Nephron progenitor cell (in vitro differentiated cells): Measurements from ENCODE around the gene MEMO1.
"Not testable (repeated sequence)": the region's sequence is repeated elsewhere in the genome, so short reads cannot be mapped to it uniquely, and the experiment has no call there.

Source experiments
- DNase-seq: peaks from one replicate; pipeline ENCODE4 v3.0.0; 2021
- H3K27ac Mint-ChIP-seq: 2 replicates; pipeline ENCODE4 v1.8.0; 2021; ENCODE audit warnings: mild to moderate bottlenecking, moderate library complexity, mixed read lengths
- H3K27me3 Mint-ChIP-seq: 2 replicates; pipeline ENCODE4 v1.8.0; 2021; ENCODE audit warnings: mild to moderate bottlenecking, low read depth, mixed read lengths; ENCODE audit not compliant: poor library complexity
- H3K36me3 Mint-ChIP-seq: 2 replicates; pipeline ENCODE4 v1.8.0; 2021; ENCODE audit warnings: low read depth, mixed read lengths
- H3K4me1 Mint-ChIP-seq: 2 replicates; pipeline ENCODE4 v1.8.0; 2021; ENCODE audit warnings: mixed read lengths
- H3K4me3 Mint-ChIP-seq: 2 replicates; pipeline ENCODE4 v1.8.0; 2021; ENCODE audit warnings: mild to moderate bottlenecking, moderate library complexity, mixed read lengths
- H3K9me3 Mint-ChIP-seq: 2 replicates; pipeline ENCODE4 v1.8.0; 2021; ENCODE audit warnings: mild to moderate bottlenecking, moderate library complexity, mixed read lengths
- CTCF ChIP-seq: fragments of 200-600 bp; sonication (generic); IDR thresholded peaks from 2 replicates; pipeline ENCODE4 v1.5.0; 2021; ENCODE audit warnings: antibody characterized with exemption

MEMO1 gene

GRCh38 chr2:31903109-31903780 is 107.6 kb downstream of the MEMO1 start:
- no peak for DNase-seq
- H3K4me1 Mint-ChIP-seq = no peaks in the 10 kb centered on the region
- no peaks in the 10 kb centered on the region for H3K27me3 Mint-ChIP-seq
- H3K27ac Mint-ChIP-seq = no peak overlapping the region
- no peak overlapping the region for H3K4me3 Mint-ChIP-seq
- TF ChIP-seq CTCF = no peak
- H3K36me3 Mint-ChIP-seq = peaks cover 85% of the 10 kb centered on the region
- H3K9me3 Mint-ChIP-seq = peaks cover 27% of the 10 kb centered on the region

GRCh38 chr2:31901900-31902299 is 108.9 kb downstream of the MEMO1 start:
- Mint-ChIP-seq H3K4me3 (no peak overlapping the region), H3K27ac (no peak overlapping the region), H3K27me3 (no peaks in the 10 kb centered on the region), H3K36me3 (peaks cover 89% of the 10 kb centered on the region), H3K4me1 (no peaks in the 10 kb centered on the region), H3K9me3 (peaks cover 40% of the 10 kb centered on the region)
- no peak for TF ChIP-seq CTCF
- no peak for DNase-seq

GRCh38 chr2:31900156-31900555 is 110.7 kb downstream of the MEMO1 start:
- DNase-seq, H3K27ac Mint-ChIP-seq, H3K27me3 Mint-ChIP-seq, H3K4me1 Mint-ChIP-seq, H3K4me3 Mint-ChIP-seq: not testable (repeated sequence)
- Mint-ChIP-seq H3K9me3 (peaks cover 57% of the 10 kb centered on the region), H3K36me3 (peaks cover 93% of the 10 kb centered on the region)

- not testable (repeated sequence) for H3K27ac Mint-ChIP-seq, H3K4me3 Mint-ChIP-seq, H3K27me3 Mint-ChIP-seq, DNase-seq, H3K4me1 Mint-ChIP-seq
- peaks cover 58% of the 10 kb centered on the region for H3K9me3 Mint-ChIP-seq
- peaks cover 95% of the 10 kb centered on the region for H3K36me3 Mint-ChIP-seq
Observed at GRCh38 chr2:31898346-31898745, 112.5 kb downstream of the MEMO1 start.

GRCh38 chr2:31897340-31897739 is 113.5 kb downstream of the MEMO1 start:
- H3K36me3 Mint-ChIP-seq = peaks cover 88% of the 10 kb centered on the region
- DNase-seq, H3K4me3 Mint-ChIP-seq, H3K27ac Mint-ChIP-seq, H3K4me1 Mint-ChIP-seq, H3K27me3 Mint-ChIP-seq: not testable (repeated sequence)
- peaks cover 58% of the 10 kb centered on the region for H3K9me3 Mint-ChIP-seq

- no peaks in the 10 kb centered on the region for H3K4me1 Mint-ChIP-seq
- DNase-seq = no peak
- no peaks in the 10 kb centered on the region for H3K27me3 Mint-ChIP-seq
- H3K9me3 Mint-ChIP-seq = peaks cover 58% of the 10 kb centered on the region
- peaks cover 85% of the 10 kb centered on the region for H3K36me3 Mint-ChIP-seq
- TF ChIP-seq CTCF = no peak
- H3K4me3 Mint-ChIP-seq = no peak overlapping the region
- no peak overlapping the region for H3K27ac Mint-ChIP-seq
Observed at GRCh38 chr2:31896293-31896692, 114.5 kb downstream of the MEMO1 start.

GRCh38 chr2:31894656-31895055 is 116.2 kb downstream of the MEMO1 start:
- H3K4me1 Mint-ChIP-seq = no peaks in the 10 kb centered on the region
- H3K27ac Mint-ChIP-seq = no peak overlapping the region
- DNase-seq = no peak
- H3K27me3 Mint-ChIP-seq = no peaks in the 10 kb centered on the region
- peaks cover 46% of the 10 kb centered on the region for H3K9me3 Mint-ChIP-seq
- no peak for TF ChIP-seq CTCF
- H3K36me3 Mint-ChIP-seq = peaks cover 71% of the 10 kb centered on the region
- H3K4me3 Mint-ChIP-seq = no peak overlapping the region
